ENCODE measurements around the gene ADAMTS12.

GRCh38 chr5:33650911-33651310, 240.9 kb downstream of the ADAMTS12 start:
- TF ChIP-seq CTCF (IDR thresholded peaks at IDR 0.05): no peak
- TF ChIP-seq TCF7L2 (IDR thresholded peaks at IDR 0.05; ENCODE audit: low read depth, low read length): no peak
- TF ChIP-seq POLR2AphosphoS5 (IDR thresholded peaks at IDR 0.05; ENCODE audit: low read depth, low read length): no peak
- TF ChIP-seq REST (IDR thresholded peaks at IDR 0.05; ENCODE audit: insufficient read depth in 1 of 2, low read depth in 2 of 2, low read length in 1 of 2): no peak
